Measurements from ENCODE around the gene NECAP2. TPM values are rescaled to one million over a fixed set of nuclear protein-coding genes. Genes with fewer than 3 reads are reported as not detected.
"Not testable (repeated sequence)": the region's sequence is repeated elsewhere in the genome, so short reads cannot be mapped to it uniquely, and the experiment has no call there.

Gene NECAP2
- polyA plus RNA-seq, 3 donors, result 17.6 to 56.8 (median 36.4) TPM

- H3K27ac ChIP-seq (ENCODE audit: low read depth, low read length), result not testable (repeated sequence)
- WGBS, 3 donors, result 86 to 95% (median 88%) methylated on average over 21 to 45 of the region's 45 CpGs
Measured at GRCh38 chr1:16483639-16484500, 43.3 kb downstream of the NECAP2 start.

- 97% methylated on average over 8 of the region's 8 CpGs; no CpG with 5 or more reads in 1 of the 3 donors for WGBS, 3 donors
- H3K27ac ChIP-seq (ENCODE audit: low read depth, low read length), result no peak overlapping the region
Measured at GRCh38 chr1:16484501-16484835, 43.9 kb downstream of the NECAP2 start.

GRCh38 chr1:16484931-16485330 lies 44.4 kb downstream of the NECAP2 start:
- 90 to 94% (median 92%) methylated on average over 6 of the region's 6 CpGs for WGBS, 3 donors
- H3K27ac ChIP-seq (ENCODE audit: low read depth, low read length), result no peak overlapping the region

GRCh38 chr1:16486316-16486715 lies 45.8 kb downstream of the NECAP2 start:
- not testable (repeated sequence) for H3K27ac ChIP-seq (ENCODE audit: low read depth, low read length)
- 86 to 87% (median 86%) methylated on average over 8 of the region's 8 CpGs for WGBS, 3 donors

GRCh38 chr1:16487011-16487410 lies 46.5 kb downstream of the NECAP2 start:
- H3K27ac ChIP-seq (ENCODE audit: low read depth, low read length), result not testable (repeated sequence)

GRCh38 chr1:16489195-16489880 lies 48.8 kb downstream of the NECAP2 start:
- H3K27ac ChIP-seq (ENCODE audit: low read depth, low read length), result not testable (repeated sequence)
- 89 to 92% (median 90%) methylated on average over 9 of the region's 9 CpGs for WGBS, 3 donors

GRCh38 chr1:16491056-16491675 lies 50.6 kb downstream of the NECAP2 start:
- no peak overlapping the region for H3K27ac ChIP-seq (ENCODE audit: low read depth, low read length)
- 83 to 88% (median 84%) methylated on average over 9 of the region's 9 CpGs for WGBS, 3 donors

GRCh38 chr1:16492937-16493336 lies 52.4 kb downstream of the NECAP2 start:
- WGBS, 3 donors, result 87 to 89% (median 89%) methylated on average over 7 of the region's 7 CpGs
- H3K27ac ChIP-seq (ENCODE audit: low read depth, low read length), result not testable (repeated sequence)

GRCh38 chr1:16493731-16494130 lies 53.2 kb downstream of the NECAP2 start:
- WGBS, 3 donors, result 83 to 93% (median 92%) methylated on average over 9 of the region's 9 CpGs
- not testable (repeated sequence) for H3K27ac ChIP-seq (ENCODE audit: low read depth, low read length)

- WGBS, 3 donors, result 85 to 93% (median 87%) methylated on average over 5 of the region's 5 CpGs
- H3K27ac ChIP-seq (ENCODE audit: low read depth, low read length), result not testable (repeated sequence)
Measured at GRCh38 chr1:16497474-16497904, 57.0 kb downstream of the NECAP2 start.

GRCh38 chr1:16498047-16498446 lies 57.5 kb downstream of the NECAP2 start:
- 27 to 47% (median 46%) methylated on average over 10 of the region's 10 CpGs for WGBS, 3 donors
- not testable (repeated sequence) for H3K27ac ChIP-seq (ENCODE audit: low read depth, low read length)

GRCh38 chr1:16498573-16499413 lies 58.3 kb downstream of the NECAP2 start:
- WGBS, 3 donors, result 1% methylated on average over 80 to 108 of the region's 108 CpGs
- H3K27ac ChIP-seq (ENCODE audit: low read depth, low read length), result no peak overlapping the region

- WGBS, 3 donors, result 69 to 94% (median 73%) methylated on average over 11 of the region's 11 CpGs
- not testable (repeated sequence) for H3K27ac ChIP-seq (ENCODE audit: low read depth, low read length)
Measured at GRCh38 chr1:16500466-16500865, 59.9 kb downstream of the NECAP2 start.

- not testable (repeated sequence) for H3K27ac ChIP-seq (ENCODE audit: low read depth, low read length)
- 61 to 92% (median 81%) methylated on average over 5 of the region's 5 CpGs for WGBS, 3 donors
Measured at GRCh38 chr1:16500975-16501374, 60.5 kb downstream of the NECAP2 start.

GRCh38 chr1:16501446-16501845 lies 60.9 kb downstream of the NECAP2 start:
- WGBS, 3 donors, result 76 to 83% (median 81%) methylated on average over 8 of the region's 8 CpGs
- not testable (repeated sequence) for H3K27ac ChIP-seq (ENCODE audit: low read depth, low read length)

- 69 to 87% (median 80%) methylated on average over 2 of the region's 2 CpGs for WGBS, 3 donors
- H3K27ac ChIP-seq (ENCODE audit: low read depth, low read length), result no peak overlapping the region
Measured at GRCh38 chr1:16503494-16503893, 63.0 kb downstream of the NECAP2 start.

- WGBS, 3 donors, result 79 to 97% (median 93%) methylated on average over 2 of the region's 2 CpGs
- H3K27ac ChIP-seq (ENCODE audit: low read depth, low read length), result not testable (repeated sequence)
Measured at GRCh38 chr1:16505870-16506269, 65.3 kb downstream of the NECAP2 start.

GRCh38 chr1:16506364-16507136 lies 66.0 kb downstream of the NECAP2 start:
- not testable (repeated sequence) for H3K27ac ChIP-seq (ENCODE audit: low read depth, low read length)
- WGBS, 3 donors, result 60 to 68% (median 65%) methylated on average over 15 of the region's 15 CpGs
